Mesothelial cell of epicardium (in vitro differentiated cells): ENCODE measurements around the gene CCDC91. TPM values are rescaled to one million over a fixed set of nuclear protein-coding genes. Genes with fewer than 3 reads are reported as not detected.

Experiments
- DNase-seq, 2 experiments: peaks; one replicate each; pipeline ENCODE4 v3.0.0; 2021; ENCODE audit warnings: low spot score in 2 of 2; ENCODE audit not compliant: unreplicated experiment in 2 of 2
- H3K27ac Mint-ChIP-seq: 2 replicates; pipeline ENCODE4 v1.8.0; 2021; ENCODE audit warnings: mixed read lengths
- H3K27me3 Mint-ChIP-seq: 2 replicates; pipeline ENCODE4 v1.8.0; 2021; ENCODE audit warnings: low read depth, mixed read lengths
- H3K36me3 Mint-ChIP-seq: 2 replicates; pipeline ENCODE4 v1.8.0; 2021; ENCODE audit warnings: mixed read lengths
- H3K4me1 Mint-ChIP-seq: 2 replicates; pipeline ENCODE4 v1.8.0; 2021; ENCODE audit warnings: mixed read lengths
- H3K4me3 Mint-ChIP-seq: 2 replicates; pipeline ENCODE4 v1.8.0; 2021; ENCODE audit warnings: mild to moderate bottlenecking, moderate library complexity, mixed read lengths
- H3K9me3 Mint-ChIP-seq: 2 replicates; pipeline ENCODE4 v1.8.0; 2021; ENCODE audit warnings: mixed read lengths
- total RNA-seq: library from RNA; stranded (reverse); gene quantifications from 3 replicates; pipeline ENCODE4 v1.2.1, GENCODE V29; 2021
- TF ChIP-seq, protein P1 (sequence below): fragments of 200-600 bp; sonication (generic); IDR thresholded peaks from one replicate; pipeline ENCODE4 v1.5.0; 2021; ENCODE audit warnings: antibody characterized with exemption; ENCODE audit not compliant: unreplicated experiment

Gene CCDC91
- total RNA-seq, 1 donor from 2014 or later, result 30.7 TPM

DNA sequence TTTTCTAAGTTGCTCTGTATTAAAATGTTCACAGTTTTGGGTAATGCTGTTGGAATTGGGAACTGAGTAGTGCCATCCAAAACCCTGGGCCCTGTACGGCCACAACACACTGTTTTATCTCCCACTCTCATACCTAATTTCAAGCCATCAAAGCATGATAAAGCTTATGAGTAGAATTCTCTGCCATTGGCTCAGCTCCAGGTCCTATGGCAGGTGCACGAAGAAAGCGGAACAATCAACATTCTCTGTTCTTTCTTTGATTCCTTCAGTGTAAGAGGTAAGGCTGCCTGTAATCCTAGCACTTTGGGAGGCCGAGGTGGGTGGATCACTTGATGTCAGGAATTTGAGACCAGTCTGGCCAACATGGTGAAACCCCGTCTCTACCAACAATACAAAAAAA lies 394.9 kb downstream of the CCDC91 start:
- no peak for DNase-seq
- no peak overlapping the region for H3K27ac Mint-ChIP-seq
- H3K4me1 Mint-ChIP-seq, result peaks cover 6% of the 10 kb centered on the region
- H3K27me3 Mint-ChIP-seq, result no peaks in the 10 kb centered on the region
- H3K36me3 Mint-ChIP-seq, result no peaks in the 10 kb centered on the region
- no peaks in the 10 kb centered on the region for H3K9me3 Mint-ChIP-seq
- no peak overlapping the region for H3K4me3 Mint-ChIP-seq
- TF ChIP-seq, protein P1, sequence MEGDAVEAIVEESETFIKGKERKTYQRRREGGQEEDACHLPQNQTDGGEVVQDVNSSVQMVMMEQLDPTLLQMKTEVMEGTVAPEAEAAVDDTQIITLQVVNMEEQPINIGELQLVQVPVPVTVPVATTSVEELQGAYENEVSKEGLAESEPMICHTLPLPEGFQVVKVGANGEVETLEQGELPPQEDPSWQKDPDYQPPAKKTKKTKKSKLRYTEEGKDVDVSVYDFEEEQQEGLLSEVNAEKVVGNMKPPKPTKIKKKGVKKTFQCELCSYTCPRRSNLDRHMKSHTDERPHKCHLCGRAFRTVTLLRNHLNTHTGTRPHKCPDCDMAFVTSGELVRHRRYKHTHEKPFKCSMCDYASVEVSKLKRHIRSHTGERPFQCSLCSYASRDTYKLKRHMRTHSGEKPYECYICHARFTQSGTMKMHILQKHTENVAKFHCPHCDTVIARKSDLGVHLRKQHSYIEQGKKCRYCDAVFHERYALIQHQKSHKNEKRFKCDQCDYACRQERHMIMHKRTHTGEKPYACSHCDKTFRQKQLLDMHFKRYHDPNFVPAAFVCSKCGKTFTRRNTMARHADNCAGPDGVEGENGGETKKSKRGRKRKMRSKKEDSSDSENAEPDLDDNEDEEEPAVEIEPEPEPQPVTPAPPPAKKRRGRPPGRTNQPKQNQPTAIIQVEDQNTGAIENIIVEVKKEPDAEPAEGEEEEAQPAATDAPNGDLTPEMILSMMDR, result no peak

DNA sequence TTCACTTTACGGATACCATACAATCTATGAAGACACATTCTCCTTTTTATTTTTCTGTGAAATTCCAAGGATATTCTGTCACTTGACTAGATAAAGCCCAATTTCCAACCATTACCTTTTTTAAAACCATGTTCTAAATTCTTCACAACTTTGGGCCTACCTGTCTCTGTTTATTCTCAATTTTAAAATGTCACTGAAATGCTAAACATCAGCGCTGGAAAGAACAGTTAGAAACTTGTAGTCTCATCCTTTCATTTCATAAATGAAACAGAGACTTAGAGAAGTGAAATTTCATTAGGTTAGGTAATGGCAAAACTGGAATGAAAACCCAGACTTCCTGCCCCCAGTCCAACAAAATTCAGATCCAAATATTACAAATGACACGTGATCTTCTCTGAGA lies 396.2 kb downstream of the CCDC91 start:
- Mint-ChIP-seq H3K27ac (no peak overlapping the region), H3K9me3 (peaks cover under 1% of the 10 kb centered on the region), H3K4me3 (no peak overlapping the region), H3K36me3 (no peaks in the 10 kb centered on the region), H3K27me3 (no peaks in the 10 kb centered on the region), H3K4me1 (peaks cover 6% of the 10 kb centered on the region)
- TF ChIP-seq, protein P1, result no peak
- no peak for DNase-seq

DNA sequence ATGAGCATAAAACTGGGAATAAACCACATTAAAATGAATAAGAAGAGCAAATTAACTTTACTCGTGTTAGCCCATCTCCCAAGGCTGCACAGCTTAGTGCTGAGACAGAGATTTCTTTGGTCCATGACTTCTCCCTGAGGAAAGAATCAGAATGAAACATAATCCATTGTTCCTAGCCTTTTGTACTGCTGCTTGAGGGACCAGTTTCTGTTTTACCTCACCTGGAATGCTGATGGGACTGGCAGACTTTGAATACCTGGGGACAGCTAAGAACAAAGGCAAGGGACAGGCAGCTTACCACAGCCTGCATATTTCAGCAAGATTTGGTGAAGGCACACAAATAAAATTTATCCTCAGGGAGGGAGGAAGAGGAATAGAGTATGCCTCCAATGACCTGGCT lies 401.6 kb downstream of the CCDC91 start:
- TF ChIP-seq, protein P1, result no peak
- Mint-ChIP-seq H3K27ac (no peak overlapping the region), H3K9me3 (peaks cover 23% of the 10 kb centered on the region), H3K4me3 (no peak overlapping the region), H3K27me3 (no peaks in the 10 kb centered on the region), H3K4me1 (peaks cover 1% of the 10 kb centered on the region), H3K36me3 (peaks cover 2% of the 10 kb centered on the region)
- no peak for DNase-seq

Other genes starting within 250 kb of the CCDC91 start
- 5.6 to 6.9 TPM (median 6.5 TPM) in 3 replicates for gene PTHLH, start 217.7 kb upstream of the CCDC91 start, total RNA-seq